ENCODE measurements around the gene CCDC8. TPM values are rescaled to one million over a fixed set of nuclear protein-coding genes. Genes with fewer than 3 reads are reported as not detected.
A peak's percentile ranks its signal among the peaks of the same experiment; 100 is the strongest.

CCDC8 gene
- polyA plus RNA-seq, 1 of the 3 experiments (the other 2 are of a cell fraction): 0.03 TPM

DNA sequence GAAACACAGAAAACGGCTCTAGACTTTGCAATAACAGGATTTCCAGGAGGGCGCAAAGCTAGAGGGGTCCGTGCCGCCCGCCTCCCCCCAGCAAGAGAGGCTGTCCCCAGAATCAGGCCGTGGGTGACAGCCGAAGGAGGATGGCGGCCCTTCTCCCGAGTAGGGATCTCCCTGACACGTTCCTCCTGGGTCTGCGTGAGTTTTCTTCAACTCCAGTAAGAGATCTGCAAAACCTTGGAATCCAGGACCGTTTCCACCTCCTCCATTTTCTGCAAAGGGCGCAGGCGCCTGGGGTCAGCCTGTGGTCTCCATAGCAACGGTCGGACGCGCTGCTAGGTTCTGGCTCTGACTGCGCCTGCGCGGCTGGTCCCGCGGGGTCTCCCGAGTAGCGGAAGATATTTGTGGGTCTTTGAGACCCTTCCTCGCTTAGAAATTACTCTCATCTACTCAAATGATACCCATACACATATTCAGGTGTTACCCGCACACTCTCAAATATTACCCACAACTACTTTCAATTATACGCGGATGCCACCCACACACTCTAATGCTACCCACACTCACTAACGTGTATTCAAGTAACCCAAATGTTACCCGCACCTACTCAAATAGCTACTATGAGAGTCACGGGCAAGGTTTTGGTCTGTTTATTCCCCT lies 13.3 kb upstream of the CCDC8 start:
- Histone ChIP-seq H3K4me1 (ENCODE audit: control insufficient read depth in 1 of 2, insufficient read depth in 2 of 2, low read depth in 1 of 2, low read length in 1 of 2) (peaks cover 0 to 19% of the 10 kb centered on the region in 2 experiments; a peak in 2 of 4 replicates), H3K4me3 (ENCODE audit: low read depth in 2 of 2, low read length in 1 of 2) (peak overlapping the region; percentile 62 to 66), H3K9me3 (no peaks in the 10 kb centered on the region), H3K36me3 (replicated peaks in 1 of 2; ENCODE audit: control insufficient read depth in 1 of 2, insufficient read depth in 2 of 2, low read length in 1 of 2) (no peaks in the 10 kb centered on the region), H3K4me2 (peak overlapping the region; percentile 75), H3K9me2 (no peaks in the 10 kb centered on the region), H3F3A (replicated peaks; ENCODE audit: insufficient read depth) (no peaks in the 10 kb centered on the region), H3K9ac (peak overlapping the region; percentile 45; the same call in 1 of the 2 replicates), H3K79me2 (ENCODE audit: insufficient read depth) (no peaks in the 10 kb centered on the region), H2AFZ (ENCODE audit: low read depth) (peak overlapping the region; percentile 90; the same call in 1 of the 2 replicates), H3K27ac (ENCODE audit: low read depth in 2 of 2, low read length in 1 of 2) (peak overlapping the region in 1 of 2 experiments; percentile 12; a peak in 1 of 4 replicates), H3K27me3 (ENCODE audit: insufficient read depth) (no peaks in the 10 kb centered on the region), H4K20me1 (ENCODE audit: insufficient read depth) (no peaks in the 10 kb centered on the region)
- POLR2A ChIA-PET: interaction anchor here (0.6 kb wide), 1 partner anchor 194 kb away, joined by 4 read pairs; no protein-coding TSS in a partner anchor
- CTCF ChIA-PET: interaction anchor here (0.8 to 3.6 kb wide), 8 partner anchors 10 to 89 kb away, joined by 3 to 16 read pairs (median 4); no protein-coding TSS in a partner anchor
- TF ChIP-seq YY1 (IDR thresholded peaks at IDR 0.05; ENCODE audit: low read depth) (peak; percentile 64; the same call in 1 of the 2 replicates), MXI1 (IDR thresholded peaks at IDR 0.05; ENCODE audit: low read depth, low read length) (peak; percentile 85), JUND (IDR thresholded peaks at IDR 0.05) (no peak), USF2 (IDR thresholded peaks at IDR 0.05; ENCODE audit: borderline replicate concordance, low read depth, low read length) (no peak), SIN3A (IDR thresholded peaks at IDR 0.05; ENCODE audit: borderline replicate concordance, low read depth, low read length) (0 out of 2 replicates have a peak, but pooled peaks have one; percentile 22), NRF1 (IDR thresholded peaks at IDR 0.05; ENCODE audit: low read depth, low read length) (peak; percentile 86)
- 20% methylated on average over 23 of the region's 32 CpGs for WGBS (ENCODE audit: low lambda C conversion rate)
- peak; percentile 94 for DNase-seq

DNA sequence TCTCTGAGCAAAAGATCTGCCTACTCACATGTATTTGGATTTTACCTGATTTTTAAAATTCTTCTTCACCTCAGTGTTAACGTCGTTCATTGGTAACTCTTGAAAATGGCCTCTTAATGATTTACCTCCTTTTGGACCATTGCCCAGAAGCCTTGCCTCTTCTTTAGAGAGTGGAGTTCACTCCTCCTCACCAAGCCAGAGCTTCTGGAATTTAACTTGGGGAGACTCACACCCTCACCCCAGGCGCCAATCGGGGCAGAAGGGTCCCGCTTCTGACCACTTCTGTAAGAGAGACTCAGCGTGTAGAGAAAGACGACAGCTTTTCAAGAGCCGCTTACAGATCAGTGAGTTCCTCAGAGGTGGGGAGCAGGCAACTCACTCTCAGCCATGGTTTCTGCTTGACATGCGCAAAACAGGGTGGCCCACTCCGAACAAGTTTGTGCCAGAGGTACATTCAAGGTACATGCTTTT lies 12.7 kb upstream of the CCDC8 start:
- no peaks in the 10 kb centered on the region for H3K27me3 ChIP-seq (ENCODE audit: insufficient read depth)
- H3K36me3 ChIP-seq (replicated peaks in 1 of 2; ENCODE audit: control insufficient read depth in 1 of 2, insufficient read depth in 2 of 2, low read length in 1 of 2): no peaks in the 10 kb centered on the region
- peak overlapping the region; percentile 90; the same call in 1 of the 2 replicates for H2AFZ ChIP-seq (ENCODE audit: low read depth)
- 65% methylated on average over 10 of the region's 10 CpGs for WGBS (ENCODE audit: low lambda C conversion rate)
- peaks cover 0 to 19% of the 10 kb centered on the region in 2 experiments; a peak in 2 of 4 replicates for H3K4me1 ChIP-seq (ENCODE audit: control insufficient read depth in 1 of 2, insufficient read depth in 2 of 2, low read depth in 1 of 2, low read length in 1 of 2)
- no peaks in the 10 kb centered on the region for H3F3A ChIP-seq (replicated peaks; ENCODE audit: insufficient read depth)
- peak overlapping the region; percentile 45; the same call in 1 of the 2 replicates for H3K9ac ChIP-seq
- ChIA-PET CTCF (interaction anchor here (1.1 to 3.6 kb wide), 4 partner anchors 25 to 103 kb away, joined by 3 to 16 read pairs (median 9); no protein-coding TSS in a partner anchor), POLR2A (no interaction called here)
- H3K4me2 ChIP-seq: peak overlapping the region; percentile 75
- H3K79me2 ChIP-seq (ENCODE audit: insufficient read depth): no peaks in the 10 kb centered on the region
- H3K4me3 ChIP-seq (ENCODE audit: low read depth in 2 of 2, low read length in 1 of 2): peak overlapping the region; percentile 62 to 66
- DNase-seq: no peak
- no peak overlapping the region for H3K27ac ChIP-seq (ENCODE audit: low read depth in 2 of 2, low read length in 1 of 2)
- H3K9me3 ChIP-seq: no peaks in the 10 kb centered on the region
- no peaks in the 10 kb centered on the region for H3K9me2 ChIP-seq
- no peak for TF ChIP-seq PBX3 (IDR thresholded peaks at IDR 0.05)
- no peaks in the 10 kb centered on the region for H4K20me1 ChIP-seq (ENCODE audit: insufficient read depth)

Data from SK-N-SH (cell line).